Lung (tissue), 16 donors: ENCODE results near the gene FGFR1OP2. TPM values are rescaled to one million over a fixed set of nuclear protein-coding genes. Genes with fewer than 3 reads are reported as not detected.
A peak's percentile ranks its signal among the peaks of the same experiment; 100 is the strongest.

Source experiments
- ATAC-seq: fragments of 200-7000 bp; cut with Tn5 transposase; one replicate; pipeline ENCODE4 v1.9.1; 2020; ENCODE audit warnings: moderate number of reproducible peaks; ENCODE audit not compliant: insufficient read depth, low FRiP score
- DNase-seq, 3 donors: peaks; one replicate each; pipeline ENCODE4 v3.0.0-alpha.2; 2013 to 2017
- H3K27ac ChIP-seq, 2 donors: one replicate each; pipeline ENCODE4 v1.5.1; 2013; ENCODE audit warnings: mild to moderate bottlenecking in 2 of 2, moderate library complexity in 2 of 2, control low read depth in 1 of 2, inconsistent platforms in 1 of 2, low read depth in 1 of 2, low read length in 1 of 2
- H3K27me3 ChIP-seq, 3 donors: one replicate each; pipeline ENCODE4 v1.5.1; 2013; ENCODE audit warnings: low read length in 2 of 3; ENCODE audit not compliant: control insufficient read depth in 3 of 3, insufficient read depth in 3 of 3
- H3K36me3 ChIP-seq, 4 donors: one replicate each; pipeline ENCODE4 v1.5.1; 2013; ENCODE audit warnings: low read length in 4 of 4, mild to moderate bottlenecking in 1 of 4, moderate library complexity in 1 of 4; ENCODE audit not compliant: control insufficient read depth in 4 of 4, insufficient read depth in 4 of 4
- H3K4me1 ChIP-seq, 5 donors: one replicate each; pipeline ENCODE4 v1.5.1; 2013; ENCODE audit warnings: low read length in 5 of 5, mild to moderate bottlenecking in 2 of 5, moderate library complexity in 1 of 5; ENCODE audit not compliant: control insufficient read depth in 5 of 5, insufficient read depth in 5 of 5
- H3K4me3 ChIP-seq: one replicate; pipeline ENCODE4 v1.5.1; 2013; ENCODE audit warnings: mild to moderate bottlenecking, control low read depth, moderate library complexity
- H3K9ac ChIP-seq, 2 donors: one replicate each; pipeline ENCODE4 v1.5.1; 2013; ENCODE audit warnings: low read length in 2 of 2, control low read depth in 1 of 2; ENCODE audit not compliant: insufficient read depth in 1 of 2
- H3K9me3 ChIP-seq, 4 donors: one replicate each; pipeline ENCODE4 v1.5.1; 2013; ENCODE audit warnings: low read length in 3 of 4, mild to moderate bottlenecking in 1 of 4, moderate library complexity in 1 of 4; ENCODE audit not compliant: control insufficient read depth in 4 of 4, insufficient read depth in 3 of 4
- CTCF ChIP-seq: IDR thresholded peaks from 2 replicates; pipeline ENCODE4 v1.5.1; 2012; ENCODE audit warnings: mild to moderate bottlenecking; ENCODE audit errors: control extremely low read depth, extremely low read depth
- WGBS, 2 donors: extraction: QIAGEN DNeasy Blood & Tissue Kit; methylation state at CpG; one replicate each; pipeline ENCODE4 v1.1.7; 2013; 5-methylcytosine and 5-hydroxymethylcytosine counted together
- long read RNA-seq, 5 donors: transcript quantifications; one replicate each; lab custom pipeline, GENCODE V29; 2026
- polyA plus RNA-seq, 2 donors: library from polyadenylated mRNA; stranded (reverse); fragments of 200-250 nt; gene quantifications; one replicate each; pipeline ENCODE4 v1.2.1, GENCODE V29; 2013
- total RNA-seq, 2 donors: library from RNA; depleted of rRNA in 1 of 2; stranded (reverse); fragments of >200 nt in 1 of 2; gene quantifications; one replicate each; pipeline ENCODE4 v1.2.1, GENCODE V29; 2014 to 2021
- donor health status: control.
- donor health status: control.
- donor health status: Bipolar disorder and iron deficiency.
- donor health status: healthy.
- donor health status: DM: yes; HTN: yes; CAD: no.

FGFR1OP2 gene
- total RNA-seq (100 to 1,000 TPM in 1 of 2 donors, 10 to 100 TPM in 1; 37.9 to 110 TPM), polyA plus RNA-seq (10 to 100 TPM; 32.8 to 40.5 TPM)
- long read RNA-seq, donor 1, transcript FGFR1OP2-203 (4 exons, 865 nt): minor isoform, 6 of 57 reads
- long read RNA-seq, donor 1, transcript FGFR1OP2-201 (7 exons, 2,924 nt): minor isoform, 7 of 57 reads
- long read RNA-seq, donor 1, transcript FGFR1OP2-202 (6 exons, 2,790 nt): major isoform, 8 of 57 reads
- long read RNA-seq, donor 1, transcript FGFR1OP2-204 (2 exons, 2,945 nt): minor isoform, 6 of 57 reads
- long read RNA-seq, donor 1, partial matches to known transcripts: 26 of 57 reads
- long read RNA-seq, donor 1, other reads (novel, unspliced or antisense): 0 of 57 reads
- long read RNA-seq, donor 2, transcript FGFR1OP2-204 (2 exons, 2,945 nt): major isoform, 5 of 30 reads
- long read RNA-seq, donor 2, partial matches to known transcripts: 17 of 30 reads
- long read RNA-seq, donor 2, other reads (novel, unspliced or antisense): 0 of 30 reads
- long read RNA-seq, donor 3, transcript FGFR1OP2-203 (4 exons, 865 nt): major isoform, 5 of 14 reads
- long read RNA-seq, donor 3, partial matches to known transcripts: 0 of 14 reads
- long read RNA-seq, donor 3, other reads (novel, unspliced or antisense): 0 of 14 reads
- long read RNA-seq, donor 4, partial matches to known transcripts: 0 of 9 reads
- long read RNA-seq, donor 4, other reads (novel, unspliced or antisense): 0 of 9 reads
- long read RNA-seq, donor 5, transcript FGFR1OP2-201 (7 exons, 2,924 nt): minor isoform, 10 of 109 reads
- long read RNA-seq, donor 5, transcript FGFR1OP2-204 (2 exons, 2,945 nt): minor isoform, 5 of 109 reads
- long read RNA-seq, donor 5, transcript FGFR1OP2-202 (6 exons, 2,790 nt): major isoform, 15 of 109 reads
- long read RNA-seq, donor 5, transcript FGFR1OP2-203 (4 exons, 865 nt): minor isoform, 10 of 109 reads
- long read RNA-seq, donor 5, partial matches to known transcripts: 60 of 109 reads
- long read RNA-seq, donor 5, other reads (novel, unspliced or antisense): 5 of 109 reads

DNA sequence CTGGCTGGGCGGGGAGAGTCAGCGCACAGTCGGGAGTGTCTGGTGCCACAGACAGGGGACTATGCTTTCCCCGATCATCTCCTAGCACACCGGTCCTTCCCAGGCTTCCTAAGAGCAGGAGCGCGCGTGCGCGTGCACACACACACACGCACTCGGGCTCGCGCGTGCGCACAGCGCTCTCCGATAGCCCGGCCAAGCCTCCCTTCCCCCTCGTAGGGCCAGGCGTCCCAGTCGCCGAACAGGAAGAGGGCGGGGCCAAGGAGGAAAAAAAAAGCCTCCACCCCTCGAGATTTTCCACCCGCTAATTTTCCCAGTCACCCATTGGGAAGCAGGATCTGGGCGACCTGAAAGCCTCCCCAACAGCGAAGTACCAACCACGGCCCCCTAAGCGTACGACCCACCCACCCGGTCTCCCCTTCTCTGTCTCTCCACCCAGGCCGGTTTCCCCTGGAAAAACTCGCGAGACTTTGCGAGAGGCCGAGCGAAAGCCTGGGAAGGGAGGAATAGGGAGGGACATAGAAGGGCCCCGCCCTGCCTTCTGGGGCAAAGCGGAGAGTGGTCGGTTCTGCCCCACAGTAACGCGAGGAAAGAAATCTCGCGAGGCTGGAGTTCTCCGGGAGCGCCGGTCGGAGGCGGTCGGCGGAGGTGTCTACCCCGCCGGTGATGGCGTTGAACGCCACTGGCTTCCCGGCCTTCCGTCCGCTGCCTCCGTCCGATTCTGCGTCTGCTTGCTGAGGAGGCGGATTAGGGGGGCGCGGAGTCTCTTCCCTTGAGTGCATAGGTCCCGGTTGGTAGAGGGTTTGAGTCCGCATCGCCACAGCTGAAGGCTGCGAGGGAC, at the start of gene FGFR1OP2, which contains the start of gene INTS13:
Gene FGFR1OP2 (plus strand): TSS at position 608 of the 838 bp plus-strand sequence. CDS start 15,689 bp downstream, outside the sequence.
Gene INTS13 (minus strand): TSS at position 119 of the 838 bp plus-strand sequence. CDS start 1,178 bp downstream, outside the sequence.
- peak within 1 kb of the TSS; percentile 80 to 98 for H3K27ac ChIP-seq
- peak within 1 kb of the TSS; percentile 87 to 97 for H3K9ac ChIP-seq
- peaks cover 0 to 3% (median 1%) of the 10 kb centered on the region in 4 donors for H3K36me3 ChIP-seq
- no peak for TF ChIP-seq CTCF
- no peaks in the 10 kb centered on the region for H3K27me3 ChIP-seq
- DNase-seq (peak; percentile 99 to 100 (median 100)), ATAC-seq (peak; percentile 98)
- 0% methylated on average over 65 to 69 of the region's 69 CpGs for WGBS, 2 donors
- H3K9me3 ChIP-seq: no peaks in the 10 kb centered on the region
- H3K4me3 ChIP-seq: peak within 1 kb of the TSS; percentile 87
- peaks cover 0 to 39% (median 4%) of the 10 kb centered on the region in 5 donors for H3K4me1 ChIP-seq

DNA sequence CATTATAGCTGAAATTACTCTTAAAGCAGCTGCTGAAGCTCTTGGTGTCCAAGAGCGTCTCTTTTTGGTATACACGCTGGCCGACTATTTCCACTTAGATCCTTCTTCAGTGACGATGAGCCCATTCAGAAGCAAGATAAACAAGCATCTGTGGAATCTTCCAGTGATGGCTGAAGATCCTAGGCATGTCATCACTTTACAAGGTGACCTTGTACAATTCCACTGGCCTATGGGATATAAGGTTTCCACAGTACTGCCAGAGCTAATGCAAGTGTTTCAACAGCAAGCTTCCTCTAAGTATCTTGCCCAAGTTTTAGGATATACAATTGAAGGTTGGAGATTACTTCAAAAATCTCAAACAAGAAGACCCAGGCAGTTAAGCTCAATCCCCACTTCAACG, 47.5 kb upstream of the FGFR1OP2 start:
- Histone ChIP-seq H3K27me3 (no peaks in the 10 kb centered on the region), H3K36me3 (no peaks in the 10 kb centered on the region), H3K27ac (no peak overlapping the region), H3K4me1 (no peaks in the 10 kb centered on the region), H3K9ac (no peak overlapping the region), H3K4me3 (no peak overlapping the region), H3K9me3 (no peaks in the 10 kb centered on the region)
- DNase-seq: no peak
- TF ChIP-seq CTCF: no peak
- WGBS, 2 donors: 96 to 97% methylated on average over 5 of the region's 5 CpGs
- no peak for ATAC-seq

DNA sequence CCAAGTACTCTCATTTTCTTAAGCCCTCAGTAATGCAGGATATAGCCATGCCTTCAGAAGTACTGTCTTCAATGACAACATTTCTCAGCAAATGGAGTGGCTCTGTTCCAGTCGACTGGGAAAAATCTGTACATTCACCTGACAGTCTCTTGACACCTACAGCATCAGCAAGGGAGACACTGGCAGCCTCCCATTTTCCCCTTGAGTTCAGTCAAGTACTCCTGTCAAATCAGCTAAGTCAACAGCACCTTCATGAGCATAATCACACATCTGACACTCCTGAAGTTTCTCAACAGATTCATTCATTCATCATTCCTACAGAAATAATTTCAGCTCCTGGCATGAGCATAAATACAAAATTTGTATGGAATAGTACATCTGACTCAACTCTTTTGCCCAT, 46.6 kb upstream of the FGFR1OP2 start:
- Histone ChIP-seq H3K9ac (no peak overlapping the region), H3K36me3 (no peaks in the 10 kb centered on the region), H3K27ac (no peak overlapping the region), H3K4me3 (no peak overlapping the region), H3K27me3 (no peaks in the 10 kb centered on the region), H3K4me1 (no peaks in the 10 kb centered on the region), H3K9me3 (no peaks in the 10 kb centered on the region)
- no peak for TF ChIP-seq CTCF
- 47 to 71% methylated on average over 1 of the region's 1 CpG for WGBS, 2 donors
- no peak for ATAC-seq
- no peak for DNase-seq
